K562 (cell line): Measurements from ENCODE around the gene PLIN5. TPM values are rescaled to one million over a fixed set of nuclear protein-coding genes. Genes with fewer than 3 reads are reported as not detected.
A peak's percentile ranks its signal among the peaks of the same experiment; 100 is the strongest.

Experiments
- CBFA2T2 ChIP-seq: fragments of 450-650 bp; conservative IDR thresholded peaks from 2 replicates; pipeline ENCODE4 v1.6.1; 2017; ENCODE audit warnings: mild to moderate bottlenecking
- CXXC5 ChIP-seq: fragments of 250-450 bp; sonication (Bioruptor Pico); IDR thresholded peaks from 2 replicates; pipeline ENCODE4 v1.8.0; 2022; ENCODE audit warnings: inconsistent platforms, mild to moderate bottlenecking, moderate library complexity
- ELF1 ChIP-seq: fragments of 200-800 bp; sonication (Bioruptor generic); IDR thresholded peaks from 2 replicates; pipeline ENCODE4 v1.6.1; 2016; ENCODE audit warnings: missing genetic modification characterization, missing compliant biosample characterization
- FOS ChIP-seq: IDR thresholded peaks from 3 replicates; pipeline ENCODE4 v1.6.1; 2011; ENCODE audit not compliant: insufficient read length; ENCODE audit errors: extremely low read depth
- FOXJ3 ChIP-seq: sonication (generic); formaldehyde crosslinking; IDR thresholded peaks from 2 replicates; pipeline ENCODE4 v1.4.0; 2020; ENCODE audit warnings: mild to moderate bottlenecking, missing genetic modification reagents
- GTF3C2 ChIP-seq: IDR thresholded peaks from 3 replicates; pipeline ENCODE4 v1.6.1; 2011; ENCODE audit warnings: borderline replicate concordance, mild to moderate bottlenecking, moderate library complexity; ENCODE audit not compliant: insufficient read length; ENCODE audit errors: extremely low read depth
- NONO ChIP-seq, 2 experiments: fragments of 200-400 bp in 1 of 2; fragments of 450-650 bp in 1 of 2; formaldehyde crosslinking in 1 of 2; IDR thresholded peaks; 2 replicates each; pipeline ENCODE4 v1.6.1; 2017; ENCODE audit warnings: low read depth in 2 of 2, mild to moderate bottlenecking in 2 of 2, moderate library complexity in 2 of 2, low read length in 1 of 2
- RAD51 ChIP-seq: fragments of 450-650 bp; IDR thresholded peaks from 2 replicates; pipeline ENCODE4 v1.7.1; 2016; ENCODE audit warnings: low read depth, mild to moderate bottlenecking, borderline replicate concordance
- RBBP5 ChIP-seq: fragments of 200-600 bp; sonication (generic); IDR thresholded peaks from 2 replicates; pipeline ENCODE4 v1.6.1; 2012; ENCODE audit warnings: borderline replicate concordance, mild to moderate bottlenecking, low read length, control low read depth, inconsistent platforms; ENCODE audit not compliant: insufficient read depth, poor library complexity, severe bottlenecking
- RBM25 ChIP-seq: fragments of 200-400 bp; formaldehyde crosslinking; IDR thresholded peaks from 2 replicates; pipeline ENCODE4 v1.6.1; 2018; ENCODE audit warnings: low read length, low read depth, moderate library complexity; ENCODE audit not compliant: severe bottlenecking
- RFX5 ChIP-seq: IDR thresholded peaks from 2 replicates; pipeline ENCODE4 v1.6.1; 2011; ENCODE audit warnings: low read depth, mild to moderate bottlenecking, improper control_type of control experiment, low read length
- SAFB ChIP-seq: fragments of 200-400 bp; formaldehyde crosslinking; IDR thresholded peaks from 2 replicates; pipeline ENCODE4 v1.6.1; 2017; ENCODE audit warnings: low read depth, low read length, borderline replicate concordance
- SMAD3 ChIP-seq: fragments of 450-650 bp; formaldehyde crosslinking; conservative IDR thresholded peaks from 2 replicates; pipeline ENCODE4 v1.4.0; 2020; ENCODE audit warnings: mild to moderate bottlenecking
- ZC3H8 ChIP-seq: fragments of 450-650 bp; IDR thresholded peaks from 2 replicates; pipeline ENCODE4 v1.6.1; 2017
- ZFX ChIP-seq: sonication (generic); formaldehyde crosslinking; IDR thresholded peaks from 2 replicates; pipeline ENCODE4 v1.8.0; 2022; ENCODE audit warnings: mild to moderate bottlenecking, missing genetic modification reagents, moderate library complexity
- ZNF212 ChIP-seq: fragments of 450-650 bp; formaldehyde crosslinking; IDR thresholded peaks from 2 replicates; pipeline ENCODE4 v1.4.0; 2020; ENCODE audit warnings: mild to moderate bottlenecking
- ZNF23 ChIP-seq: fragments of 250-450 bp; sonication (Bioruptor Pico); IDR thresholded peaks from 2 replicates; pipeline ENCODE4 v1.4.0; 2020; ENCODE audit warnings: mild to moderate bottlenecking
- ZNF695 ChIP-seq: fragments of 450-650 bp; formaldehyde crosslinking; IDR thresholded peaks from 2 replicates; pipeline ENCODE4 v1.4.0; 2020; ENCODE audit warnings: mild to moderate bottlenecking, moderate library complexity
- polyA plus RNA-seq, 8 experiments: library from polyadenylated mRNA; depleted of rRNA in 4 of 8; stranded (reverse) in 5 of 8; unstranded in 3 of 8; fragments of >200 nt; fragmentation: Nextera tagmentation in 2 of 8; fragmentation: Illumina TruSeq in 1 of 8; extraction: Ambion mirVana in 2 of 8; extraction: Trizol in 1 of 8; gene quantifications; 2 replicates each; pipeline versions ENCODE4 v1.2.1 to v1.2.3, GENCODE V29; 2011 to 2014; ENCODE audit warnings: inconsistent platforms in 1 of 8, missing spikeins in 1 of 8
- total RNA-seq, 7 experiments: library from RNA; depleted of rRNA in 6 of 7; stranded (reverse); fragments of >200 nt in 6 of 7; fragmentation: Illumina TruSeq in 2 of 7; extraction: Trizol in 2 of 7; gene quantifications; 2 replicates each; pipeline versions ENCODE4 v1.2.1 to v1.2.3, GENCODE V29; 2011 to 2021; ENCODE audit warnings: low replicate concordance in 1 of 7
- TF ChIP-seq, protein P1 (sequence below): sonication (generic); formaldehyde crosslinking; IDR thresholded peaks from 2 replicates; pipeline ENCODE4 v1.8.1; 2023; ENCODE audit warnings: mild to moderate bottlenecking, missing genetic modification reagents
- TF ChIP-seq, protein P2 (sequence below): sonication (generic); formaldehyde crosslinking; IDR thresholded peaks from 2 replicates; pipeline ENCODE4 v1.8.0; 2022; ENCODE audit warnings: mild to moderate bottlenecking, missing genetic modification reagents

The PLIN5 gene
- total and polyA plus RNA-seq, 9 of the 15 experiments (the other 6 are each of a cell fraction or from before 2014, with no cell fraction given), result 0.04 to 1.3 (median 0.50) TPM

GRCh38 chr19:4534836-4535658, at the start of gene PLIN5 (continued):
- TF ChIP-seq GTF3C2 (no peak), ZFX (CRISPR knock-in tag) (peak; percentile 55; the same call in 1 of the 2 replicates), ZNF695 (CRISPR knock-in tag) (no peak), SMAD3 (no peak), FOXJ3 (CRISPR knock-in tag) (no peak), RBM25 (peak; percentile 24), CXXC5 (CRISPR knock-in tag) (peak; percentile 40; the same call in 1 of the 2 replicates), ZNF23 (CRISPR knock-in tag) (no peak), ZC3H8 (no peak), SAFB (no peak), ZNF212 (CRISPR knock-in tag) (no peak), FOS (peak; percentile 11), NONO (IDR thresholded peaks at IDR 0.05; ENCODE audit: low read depth in 2 of 2, low read length in 1 of 2) (peak in 1 of 2 experiments; percentile 54; a peak in 1 of 4 replicates), CBFA2T2 (no peak), RBBP5 (no peak), RFX5 (no peak), RAD51 (no peak), ELF1 (no peak)
- TF ChIP-seq, protein P1, sequence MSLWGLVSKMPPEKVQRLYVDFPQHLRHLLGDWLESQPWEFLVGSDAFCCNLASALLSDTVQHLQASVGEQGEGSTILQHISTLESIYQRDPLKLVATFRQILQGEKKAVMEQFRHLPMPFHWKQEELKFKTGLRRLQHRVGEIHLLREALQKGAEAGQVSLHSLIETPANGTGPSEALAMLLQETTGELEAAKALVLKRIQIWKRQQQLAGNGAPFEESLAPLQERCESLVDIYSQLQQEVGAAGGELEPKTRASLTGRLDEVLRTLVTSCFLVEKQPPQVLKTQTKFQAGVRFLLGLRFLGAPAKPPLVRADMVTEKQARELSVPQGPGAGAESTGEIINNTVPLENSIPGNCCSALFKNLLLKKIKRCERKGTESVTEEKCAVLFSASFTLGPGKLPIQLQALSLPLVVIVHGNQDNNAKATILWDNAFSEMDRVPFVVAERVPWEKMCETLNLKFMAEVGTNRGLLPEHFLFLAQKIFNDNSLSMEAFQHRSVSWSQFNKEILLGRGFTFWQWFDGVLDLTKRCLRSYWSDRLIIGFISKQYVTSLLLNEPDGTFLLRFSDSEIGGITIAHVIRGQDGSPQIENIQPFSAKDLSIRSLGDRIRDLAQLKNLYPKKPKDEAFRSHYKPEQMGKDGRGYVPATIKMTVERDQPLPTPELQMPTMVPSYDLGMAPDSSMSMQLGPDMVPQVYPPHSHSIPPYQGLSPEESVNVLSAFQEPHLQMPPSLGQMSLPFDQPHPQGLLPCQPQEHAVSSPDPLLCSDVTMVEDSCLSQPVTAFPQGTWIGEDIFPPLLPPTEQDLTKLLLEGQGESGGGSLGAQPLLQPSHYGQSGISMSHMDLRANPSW, result no peak
- TF ChIP-seq, protein P2, sequence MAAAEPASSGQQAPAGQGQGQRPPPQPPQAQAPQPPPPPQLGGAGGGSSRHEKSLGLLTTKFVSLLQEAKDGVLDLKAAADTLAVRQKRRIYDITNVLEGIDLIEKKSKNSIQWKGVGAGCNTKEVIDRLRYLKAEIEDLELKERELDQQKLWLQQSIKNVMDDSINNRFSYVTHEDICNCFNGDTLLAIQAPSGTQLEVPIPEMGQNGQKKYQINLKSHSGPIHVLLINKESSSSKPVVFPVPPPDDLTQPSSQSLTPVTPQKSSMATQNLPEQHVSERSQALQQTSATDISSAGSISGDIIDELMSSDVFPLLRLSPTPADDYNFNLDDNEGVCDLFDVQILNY (CRISPR knock-in tag), result no peak
